Stimulated activated CD8-positive, alpha-beta memory T cell treated with anti-CD3 and anti-CD28 coated beads, Interleukin-4, amount 100 ng/mL, for 1 hour (primary cell): ENCODE measurements around the gene SLC25A13.

Source experiments
- DNase-seq, 2 donors: peaks; one replicate each; pipeline ENCODE4 v3.0.0-alpha.2; 2020; ENCODE audit warnings: low read depth in 2 of 2, low spot score in 1 of 2

SLC25A13 gene

DNA sequence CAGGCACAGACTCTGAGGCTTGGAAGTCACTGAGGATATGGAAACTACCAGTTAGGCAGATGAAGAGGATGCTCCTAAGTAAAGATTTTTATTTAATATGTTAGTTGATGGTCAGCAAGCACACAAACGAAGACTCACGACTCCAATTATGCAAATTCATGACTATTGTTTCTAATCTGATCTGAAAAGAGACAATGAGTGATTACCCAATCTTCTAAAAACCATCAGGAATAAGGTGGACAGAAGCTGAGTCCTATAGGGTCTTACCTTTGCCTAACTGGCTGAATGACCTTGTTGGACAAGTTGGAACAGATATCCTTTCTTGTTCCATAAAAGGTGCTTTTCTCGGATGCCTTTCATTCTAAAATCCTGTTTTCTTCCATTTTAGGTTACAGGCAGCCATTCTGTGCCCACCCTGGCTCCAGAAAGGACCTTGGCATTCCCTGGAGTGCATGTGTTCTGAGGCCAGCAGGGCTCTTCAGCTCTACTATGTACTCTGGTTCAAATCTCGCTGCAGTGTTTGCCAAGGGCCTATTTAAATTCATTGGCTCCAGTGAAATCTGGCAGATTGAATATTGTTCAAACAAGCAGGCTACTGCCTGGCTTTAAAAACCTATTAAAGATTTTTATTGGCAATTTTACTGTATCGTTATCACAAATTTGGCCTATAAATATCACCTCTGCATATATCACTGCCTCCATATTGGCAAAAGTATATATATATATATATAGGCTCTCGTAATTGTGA, 77.5 kb downstream of the SLC25A13 start:
- DNase-seq, result no peak

DNA sequence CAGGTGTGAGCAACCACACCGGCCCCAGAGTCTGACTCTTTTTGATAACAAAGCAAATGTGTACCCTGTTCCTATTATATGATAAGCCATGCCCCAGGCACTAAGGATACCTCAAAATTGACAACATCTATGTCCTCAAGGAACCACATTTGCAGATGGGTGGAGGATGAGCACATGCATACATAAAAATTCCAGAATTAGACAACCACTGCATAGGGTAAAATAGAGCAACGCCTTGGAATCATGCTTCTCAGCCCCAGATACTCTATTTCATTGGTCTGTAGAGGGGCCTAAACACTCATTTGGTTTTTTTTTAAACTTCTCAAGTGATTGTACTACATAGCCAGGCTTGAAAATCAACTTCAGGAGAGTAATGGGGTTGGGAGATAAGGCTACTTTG, 78.7 kb downstream of the SLC25A13 start:
- DNase-seq, result no peak

DNA sequence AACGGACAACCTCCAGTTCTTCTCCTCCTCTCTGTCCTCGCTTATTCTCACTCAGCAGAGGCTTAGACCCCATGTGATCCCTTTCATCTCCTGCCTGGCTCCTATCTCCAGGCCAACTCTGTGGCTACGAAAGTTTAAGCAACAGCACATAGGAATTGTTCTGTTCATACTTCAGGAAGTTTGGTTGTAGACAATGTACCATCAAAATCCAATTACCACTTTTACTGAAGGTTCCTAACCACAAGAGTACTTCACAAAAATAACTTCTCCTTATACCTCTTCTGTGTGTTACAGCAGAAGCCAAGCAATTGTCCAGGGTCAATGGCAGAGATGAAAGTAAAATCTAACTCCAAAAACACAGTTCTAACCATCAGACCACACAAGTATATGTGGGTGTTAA, 80.0 kb downstream of the SLC25A13 start:
- DNase-seq, result no peak

DNA sequence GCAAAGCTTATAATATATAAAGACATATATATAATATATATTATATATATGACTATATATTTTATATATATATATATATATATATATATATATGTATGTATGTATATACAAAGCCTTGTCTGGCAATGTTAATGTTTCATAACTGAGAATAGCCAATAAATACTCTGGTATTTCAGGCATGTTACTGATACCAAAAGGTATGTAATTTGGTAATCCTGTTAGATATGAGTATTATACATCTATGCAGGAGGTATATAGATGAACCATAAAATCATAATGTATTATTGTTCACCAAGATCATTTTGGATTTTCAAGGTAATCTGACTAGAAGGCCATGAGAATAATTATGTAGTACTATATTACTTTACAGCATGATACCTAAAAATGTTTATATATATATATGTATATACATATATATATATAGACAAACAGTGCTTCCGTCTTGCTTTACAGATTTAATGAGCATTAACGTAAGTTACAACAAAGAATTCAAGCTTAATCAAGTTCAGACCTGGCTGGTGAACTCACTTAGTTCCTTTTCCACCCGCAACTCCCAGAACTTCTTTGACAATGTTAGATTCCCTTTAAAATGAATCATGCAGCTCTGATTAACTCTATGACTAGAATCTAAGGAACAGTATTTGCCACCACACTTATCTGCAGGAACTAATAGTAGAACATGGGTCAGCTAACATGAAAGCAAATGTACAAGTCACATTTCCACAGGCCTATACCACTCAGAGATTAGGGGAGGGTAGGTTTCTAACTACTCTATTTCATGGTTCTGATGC, 82.7 kb downstream of the SLC25A13 start:
- DNase-seq, result no peak

DNA sequence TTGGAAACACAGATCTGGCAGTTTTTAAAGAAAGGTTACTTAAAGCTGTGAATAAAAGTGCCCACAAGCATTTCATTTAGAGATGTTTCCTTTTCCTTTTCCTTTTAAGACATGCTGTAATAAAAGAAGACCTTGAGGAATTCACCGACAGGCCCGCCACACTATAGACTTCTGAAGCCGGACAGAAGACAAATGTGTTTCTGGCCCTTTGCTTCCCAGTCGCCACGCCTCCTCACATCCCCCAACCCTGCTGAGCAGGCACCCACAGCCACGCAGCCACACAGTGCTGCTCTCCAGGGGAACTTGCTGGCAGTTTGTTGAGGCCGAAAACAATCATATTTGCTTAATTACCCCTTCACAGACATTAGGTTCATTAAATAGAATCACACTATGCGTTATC, 83.4 kb downstream of the SLC25A13 start:
- no peak for DNase-seq

DNA sequence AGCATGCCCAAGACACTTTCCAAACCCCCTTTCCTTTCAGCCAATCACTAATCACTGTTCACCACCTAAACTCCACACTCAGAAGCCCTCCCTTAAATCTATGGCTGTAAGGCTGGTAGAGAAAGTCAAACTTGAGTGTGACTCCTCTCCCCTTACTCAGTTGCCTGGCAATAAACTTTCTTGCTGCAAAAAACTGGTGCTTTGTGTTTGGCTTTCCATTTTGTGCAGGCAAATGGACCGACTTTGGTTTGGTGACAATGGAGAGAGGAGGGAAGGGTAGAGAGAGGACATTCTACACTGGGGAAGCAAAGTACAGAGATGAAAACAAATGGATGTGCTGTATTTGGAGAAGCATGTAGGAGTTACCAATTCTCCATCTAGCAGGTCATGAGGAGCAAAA, 84.9 kb downstream of the SLC25A13 start:
- DNase-seq, result no peak

GRCh38 chr7:96236198-96237039, 85.5 kb downstream of the SLC25A13 start:
- no peak for DNase-seq

DNA sequence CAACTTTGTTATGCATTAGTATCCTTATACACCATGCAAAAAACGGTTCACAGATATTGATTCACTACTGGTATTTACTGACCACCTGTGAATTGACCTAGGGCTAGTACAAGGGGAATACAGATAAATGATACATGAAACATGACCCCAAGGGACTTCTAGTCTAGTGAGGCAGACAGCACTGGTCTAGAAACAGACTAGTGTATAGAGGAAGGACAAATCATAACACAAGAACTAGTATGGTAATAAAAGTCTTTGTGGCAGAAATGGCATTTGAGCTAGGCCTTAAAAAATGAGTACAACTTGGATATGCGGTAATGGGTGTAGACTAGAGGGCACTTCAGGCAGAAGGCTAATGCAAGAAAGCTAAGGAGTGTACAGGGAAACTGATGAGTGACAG, 86.6 kb downstream of the SLC25A13 start:
- DNase-seq, result no peak

DNA sequence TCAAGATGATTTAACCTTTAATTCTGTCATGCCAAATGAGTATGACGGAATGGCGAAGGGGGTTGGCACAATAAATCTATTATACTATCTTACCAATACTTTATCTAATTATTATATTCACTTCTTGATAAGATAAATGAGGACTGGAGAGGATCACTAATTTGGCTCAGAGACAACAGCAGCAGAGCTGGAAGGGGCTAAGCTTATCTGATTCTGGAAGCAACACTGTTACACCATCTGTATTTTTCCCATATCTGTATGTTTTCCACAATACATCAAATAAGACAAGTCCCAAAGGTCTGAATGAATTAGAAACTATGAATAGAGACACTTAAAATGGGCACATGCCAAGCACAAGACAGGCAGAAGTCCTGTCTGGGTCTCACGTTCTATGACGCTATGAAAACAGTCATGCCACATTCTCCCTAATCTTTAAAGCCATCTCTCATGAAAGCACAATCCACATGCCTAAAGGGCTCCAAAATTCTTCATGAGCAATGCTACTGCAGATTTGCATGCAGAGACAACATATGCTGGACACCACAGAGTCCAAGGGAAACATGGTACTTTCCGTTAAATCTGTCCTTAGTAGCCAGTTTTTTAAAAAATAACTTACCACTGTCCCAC, 88.3 kb downstream of the SLC25A13 start:
- no peak for DNase-seq

DNA sequence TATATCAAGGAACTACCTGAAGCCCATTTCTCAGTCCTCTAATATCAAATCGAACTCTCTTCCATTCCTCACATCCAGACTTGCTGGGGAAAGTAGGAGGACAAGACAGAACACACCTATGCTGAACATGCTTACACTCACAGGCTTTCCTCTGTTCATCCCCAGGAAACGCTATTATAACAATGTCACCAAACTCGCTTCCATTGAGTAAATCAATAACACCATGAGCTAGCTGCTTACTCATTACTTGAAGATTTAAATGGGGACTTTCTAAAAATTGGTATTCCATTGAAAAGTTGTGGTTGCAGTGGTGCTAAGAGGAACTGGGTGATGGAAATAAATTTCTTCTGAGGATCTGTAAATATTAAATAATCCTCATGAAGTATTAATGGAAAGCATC, 88.8 kb downstream of the SLC25A13 start:
- DNase-seq, result no peak

DNA sequence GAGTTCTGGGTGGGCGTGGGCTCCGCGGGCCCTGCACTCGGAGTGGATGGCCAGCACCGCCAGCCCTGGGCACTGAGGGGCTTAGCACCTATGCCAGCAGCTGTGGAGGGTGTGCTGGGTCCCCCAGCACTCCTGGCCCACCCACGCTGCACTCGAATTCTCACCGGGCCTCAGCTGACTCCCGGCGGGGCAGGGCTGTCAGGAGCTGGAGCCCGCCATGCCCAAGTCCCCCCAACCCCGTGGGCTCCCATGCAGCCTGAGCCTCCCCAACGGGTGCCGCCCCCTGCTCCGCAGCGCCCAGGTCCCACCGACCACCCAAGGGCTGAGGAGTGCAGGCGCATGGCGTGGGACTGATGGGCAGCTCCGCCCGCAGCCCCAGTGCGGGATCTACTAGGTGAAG, 93.1 kb downstream of the SLC25A13 start:
- DNase-seq, result no peak

GRCh38 chr7:96225251-96225650, 96.6 kb downstream of the SLC25A13 start:
- no peak for DNase-seq

DNA sequence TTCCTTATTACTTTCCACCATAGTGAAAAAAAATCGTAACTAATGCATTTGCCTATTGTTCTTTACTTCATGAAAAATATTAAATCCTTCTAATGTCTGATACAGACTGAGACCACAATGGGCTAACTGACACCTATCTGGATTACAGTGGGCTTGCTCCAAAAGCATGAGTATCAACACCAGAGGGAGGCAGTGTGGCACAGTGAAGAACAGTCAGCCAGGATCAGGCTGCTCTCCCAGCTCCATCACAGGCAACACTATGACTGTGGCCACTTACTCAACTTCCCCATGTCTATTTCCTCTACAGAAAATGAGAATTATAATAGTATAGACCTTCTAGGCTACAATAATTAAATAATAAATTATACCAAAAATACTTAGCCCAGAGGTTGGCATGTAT, 97.2 kb downstream of the SLC25A13 start:
- DNase-seq, result no peak

DNA sequence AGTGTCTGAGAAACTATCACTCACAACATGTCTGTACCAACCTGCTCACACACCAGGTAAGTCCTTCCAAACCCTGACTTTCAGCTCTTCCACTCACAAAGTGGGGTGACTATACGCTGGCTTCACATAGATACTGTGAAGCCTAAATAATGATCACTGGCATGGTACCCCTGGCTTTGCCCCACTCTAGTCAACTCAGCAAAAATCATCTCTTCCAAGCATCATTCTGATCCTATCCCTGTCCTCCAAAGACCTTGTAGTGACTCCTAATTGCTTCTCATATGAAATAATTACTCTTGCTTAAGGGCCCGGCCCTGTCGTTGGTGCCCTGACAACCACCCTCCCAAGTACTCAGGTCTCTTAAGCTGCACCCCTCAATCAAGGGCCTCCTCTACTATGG, 97.8 kb downstream of the SLC25A13 start:
- DNase-seq, result no peak

GRCh38 chr7:96221888-96222287, 100.0 kb downstream of the SLC25A13 start:
- DNase-seq, result no peak

- no peak for DNase-seq
Measured at GRCh38 chr7:96219378-96220130, 102.3 kb downstream of the SLC25A13 start.

DNA sequence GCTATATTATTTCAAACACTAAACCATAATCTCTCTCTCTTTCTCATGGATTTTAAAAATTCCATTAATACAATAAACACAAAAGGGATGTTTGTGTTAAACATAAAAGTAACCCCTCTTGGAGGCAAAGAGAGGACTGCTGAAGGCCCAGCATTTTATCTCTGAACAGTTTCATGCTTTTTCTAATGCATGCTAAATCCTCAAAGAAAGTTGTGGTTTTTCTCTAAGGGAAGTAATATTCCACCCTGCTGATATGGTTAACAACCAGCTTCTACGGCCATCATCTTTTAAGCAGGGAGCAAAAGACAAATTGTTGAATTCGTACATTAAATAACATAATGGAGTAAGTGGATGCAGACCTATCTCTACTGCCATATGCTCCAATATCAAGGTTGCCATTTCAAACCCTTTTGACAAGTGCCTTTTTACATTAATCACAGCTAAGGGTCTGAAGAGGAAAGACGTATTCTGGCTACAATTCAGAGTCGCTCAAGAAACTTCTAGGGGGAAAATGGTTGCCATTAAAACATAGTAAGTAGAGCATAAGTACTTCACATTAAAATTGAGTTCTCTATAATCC, 103.1 kb downstream of the SLC25A13 start:
- no peak for DNase-seq

- no peak for DNase-seq
Measured at GRCh38 chr7:96217147-96217546, 104.8 kb downstream of the SLC25A13 start.

DNA sequence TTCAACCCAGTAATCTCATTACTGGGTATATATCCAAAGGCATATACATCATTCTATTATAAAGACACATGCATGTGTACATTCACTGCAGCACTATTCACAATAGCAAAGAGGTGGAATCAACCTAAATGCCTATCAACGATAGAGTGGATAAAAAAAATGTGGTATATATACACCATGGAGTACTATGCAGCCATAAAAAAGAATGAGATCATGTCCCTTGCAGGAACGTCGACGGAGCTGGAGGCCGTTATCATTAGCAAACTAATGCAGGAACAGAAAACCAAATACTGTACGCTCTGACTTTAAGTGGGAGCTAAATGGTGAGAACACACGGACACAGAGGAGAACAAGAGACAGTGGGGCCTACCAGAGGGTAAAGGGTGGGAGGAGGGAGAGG, 105.5 kb downstream of the SLC25A13 start:
- no peak for DNase-seq

GRCh38 chr7:96212474-96212873, 109.4 kb downstream of the SLC25A13 start:
- no peak for DNase-seq
